Kidney epithelial cell (primary cell): ENCODE data around the gene CEACAM1. TPM values are rescaled to one million over a fixed set of nuclear protein-coding genes. Genes with fewer than 3 reads are reported as not detected.
"Not testable (repeated sequence)": the region's sequence is repeated elsewhere in the genome, so short reads cannot be mapped to it uniquely, and the experiment has no call there.

Experiments
- DNase-seq: peaks from one replicate; pipeline ENCODE4 v3.0.0-alpha.2; 2010; ENCODE audit warnings: low read depth
- H3K27me3 ChIP-seq: 2 replicates; pipeline ENCODE4 v1.6.0; 2011; ENCODE audit warnings: low read length; ENCODE audit not compliant: control insufficient read depth, insufficient read depth
- H3K36me3 ChIP-seq: 2 replicates; pipeline ENCODE4 v1.5.1; 2011; ENCODE audit warnings: low read length; ENCODE audit not compliant: control insufficient read depth, insufficient read depth
- H3K4me3 ChIP-seq: 2 replicates; pipeline ENCODE4 v1.5.1; 2011; ENCODE audit warnings: low read depth, mild to moderate bottlenecking, control low read depth, low read length
- total RNA-seq: library from RNA; depleted of rRNA; stranded (reverse); fragments of >200 nt; gene quantifications from 2 replicates; pipeline ENCODE4 v1.2.3, GENCODE V29; 2015
- TF ChIP-seq, protein P1 (sequence below): IDR thresholded peaks from 2 replicates; pipeline ENCODE4 v1.5.1; 2011; ENCODE audit warnings: mild to moderate bottlenecking, moderate library complexity, low read length, control low read depth, inconsistent platforms; ENCODE audit not compliant: insufficient read depth, poor library complexity, severe bottlenecking

Gene CEACAM1
- total RNA-seq, 1 donor from 2014 or later = 2.1 TPM

DNA sequence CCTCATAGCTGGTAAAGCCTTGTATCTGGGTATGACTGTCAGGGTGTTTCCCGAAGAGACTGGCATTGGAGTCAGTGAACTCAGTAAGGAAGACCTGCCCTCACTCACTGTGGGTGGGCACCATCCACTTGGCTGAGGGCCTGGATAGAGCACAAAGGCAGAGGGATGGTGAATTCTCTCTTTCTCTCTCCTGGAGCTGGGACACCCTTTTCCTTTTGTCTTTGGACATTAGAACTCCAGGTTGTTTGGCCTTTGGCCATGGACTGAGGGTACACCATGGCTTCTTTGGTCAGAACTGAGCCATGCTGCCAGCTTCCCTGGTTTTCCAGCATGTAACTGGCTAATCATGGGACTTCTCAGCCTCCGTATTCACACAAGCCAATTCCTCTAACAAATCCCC is 4.6 kb upstream of the CEACAM1 start:
- no peak overlapping the region for H3K4me3 ChIP-seq
- no peaks in the 10 kb centered on the region for H3K36me3 ChIP-seq
- TF ChIP-seq, protein P1, sequence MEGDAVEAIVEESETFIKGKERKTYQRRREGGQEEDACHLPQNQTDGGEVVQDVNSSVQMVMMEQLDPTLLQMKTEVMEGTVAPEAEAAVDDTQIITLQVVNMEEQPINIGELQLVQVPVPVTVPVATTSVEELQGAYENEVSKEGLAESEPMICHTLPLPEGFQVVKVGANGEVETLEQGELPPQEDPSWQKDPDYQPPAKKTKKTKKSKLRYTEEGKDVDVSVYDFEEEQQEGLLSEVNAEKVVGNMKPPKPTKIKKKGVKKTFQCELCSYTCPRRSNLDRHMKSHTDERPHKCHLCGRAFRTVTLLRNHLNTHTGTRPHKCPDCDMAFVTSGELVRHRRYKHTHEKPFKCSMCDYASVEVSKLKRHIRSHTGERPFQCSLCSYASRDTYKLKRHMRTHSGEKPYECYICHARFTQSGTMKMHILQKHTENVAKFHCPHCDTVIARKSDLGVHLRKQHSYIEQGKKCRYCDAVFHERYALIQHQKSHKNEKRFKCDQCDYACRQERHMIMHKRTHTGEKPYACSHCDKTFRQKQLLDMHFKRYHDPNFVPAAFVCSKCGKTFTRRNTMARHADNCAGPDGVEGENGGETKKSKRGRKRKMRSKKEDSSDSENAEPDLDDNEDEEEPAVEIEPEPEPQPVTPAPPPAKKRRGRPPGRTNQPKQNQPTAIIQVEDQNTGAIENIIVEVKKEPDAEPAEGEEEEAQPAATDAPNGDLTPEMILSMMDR = no peak
- DNase-seq = no peak
- H3K27me3 ChIP-seq = peaks cover 3% of the 10 kb centered on the region

GRCh38 chr19:42531313-42531712 is 3.0 kb upstream of the CEACAM1 start:
- Histone ChIP-seq H3K36me3 (no peaks in the 10 kb centered on the region), H3K27me3 (peaks cover 3% of the 10 kb centered on the region), H3K4me3 (no peak overlapping the region)
- DNase-seq = no peak
- TF ChIP-seq, protein P1 = no peak

DNA sequence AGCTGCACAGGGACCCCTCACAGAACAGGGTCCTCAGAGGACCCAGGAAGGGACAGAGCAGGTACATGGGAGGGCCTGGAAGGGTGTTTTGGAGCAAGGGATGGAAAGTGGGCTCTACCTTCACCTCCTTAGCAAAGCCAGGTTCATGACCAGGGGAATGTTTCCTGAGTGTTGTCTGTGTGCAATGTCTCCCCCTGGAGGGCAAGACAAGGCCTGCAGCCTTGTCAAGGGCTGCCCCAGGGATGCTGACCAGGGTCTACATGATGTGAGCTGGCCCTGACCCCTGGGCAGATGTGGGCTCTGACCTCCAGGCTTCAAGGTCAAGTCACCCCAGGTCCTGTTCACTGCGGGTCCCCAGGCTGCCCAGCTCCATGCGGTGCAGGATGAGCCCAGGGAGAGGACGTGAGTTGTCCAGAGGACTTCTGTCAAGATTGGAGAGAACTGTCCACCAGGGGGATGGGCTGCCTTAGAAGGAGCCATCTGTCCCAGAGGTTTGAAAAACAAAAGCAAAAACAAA is 1.0 kb upstream of the CEACAM1 start:
- no peak for DNase-seq
- Histone ChIP-seq H3K27me3 (peaks cover 3% of the 10 kb centered on the region), H3K36me3 (no peaks in the 10 kb centered on the region), H3K4me3 (no peak overlapping the region)
- TF ChIP-seq, protein P1 = peak; percentile 85

- DNase-seq = no peak
- TF ChIP-seq, protein P1 = no peak
- H3K27me3 ChIP-seq = peaks cover 3% of the 10 kb centered on the region
- no peaks in the 10 kb centered on the region for H3K36me3 ChIP-seq
- no peak overlapping the region for H3K4me3 ChIP-seq
Observed at GRCh38 chr19:42524943-42525342, 3.3 kb downstream of the CEACAM1 start.

DNA sequence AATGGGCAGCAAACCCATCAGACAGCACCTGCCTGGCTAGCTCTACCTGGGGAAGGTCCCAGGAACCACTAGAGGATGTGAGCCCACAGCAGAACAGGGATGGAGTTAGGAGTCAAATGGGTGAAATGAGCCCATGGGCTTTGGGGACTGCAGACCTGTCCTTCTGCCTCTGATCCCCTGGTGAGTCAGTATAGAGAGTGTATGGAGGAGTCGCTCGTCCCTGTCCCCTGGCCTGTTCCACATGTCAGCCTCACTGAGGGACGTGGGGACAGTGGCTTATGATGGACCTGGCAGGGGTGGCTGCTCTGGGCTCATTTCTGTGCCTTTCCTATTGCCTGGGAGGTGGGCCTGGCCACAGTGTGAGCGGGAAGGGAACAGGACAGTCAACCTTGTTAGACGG is 4.0 kb downstream of the CEACAM1 start:
- Histone ChIP-seq H3K36me3 (no peaks in the 10 kb centered on the region), H3K4me3 (no peak overlapping the region), H3K27me3 (peaks cover 3% of the 10 kb centered on the region)
- DNase-seq = no peak
- TF ChIP-seq, protein P1 = no peak

- not testable (repeated sequence) for H3K36me3 ChIP-seq, DNase-seq, H3K27me3 ChIP-seq, H3K4me3 ChIP-seq
Observed at GRCh38 chr19:42522262-42522661, 6.0 kb downstream of the CEACAM1 start.
